Measurements from ENCODE around the gene FAM120C.

The FAM120C gene, protein sequence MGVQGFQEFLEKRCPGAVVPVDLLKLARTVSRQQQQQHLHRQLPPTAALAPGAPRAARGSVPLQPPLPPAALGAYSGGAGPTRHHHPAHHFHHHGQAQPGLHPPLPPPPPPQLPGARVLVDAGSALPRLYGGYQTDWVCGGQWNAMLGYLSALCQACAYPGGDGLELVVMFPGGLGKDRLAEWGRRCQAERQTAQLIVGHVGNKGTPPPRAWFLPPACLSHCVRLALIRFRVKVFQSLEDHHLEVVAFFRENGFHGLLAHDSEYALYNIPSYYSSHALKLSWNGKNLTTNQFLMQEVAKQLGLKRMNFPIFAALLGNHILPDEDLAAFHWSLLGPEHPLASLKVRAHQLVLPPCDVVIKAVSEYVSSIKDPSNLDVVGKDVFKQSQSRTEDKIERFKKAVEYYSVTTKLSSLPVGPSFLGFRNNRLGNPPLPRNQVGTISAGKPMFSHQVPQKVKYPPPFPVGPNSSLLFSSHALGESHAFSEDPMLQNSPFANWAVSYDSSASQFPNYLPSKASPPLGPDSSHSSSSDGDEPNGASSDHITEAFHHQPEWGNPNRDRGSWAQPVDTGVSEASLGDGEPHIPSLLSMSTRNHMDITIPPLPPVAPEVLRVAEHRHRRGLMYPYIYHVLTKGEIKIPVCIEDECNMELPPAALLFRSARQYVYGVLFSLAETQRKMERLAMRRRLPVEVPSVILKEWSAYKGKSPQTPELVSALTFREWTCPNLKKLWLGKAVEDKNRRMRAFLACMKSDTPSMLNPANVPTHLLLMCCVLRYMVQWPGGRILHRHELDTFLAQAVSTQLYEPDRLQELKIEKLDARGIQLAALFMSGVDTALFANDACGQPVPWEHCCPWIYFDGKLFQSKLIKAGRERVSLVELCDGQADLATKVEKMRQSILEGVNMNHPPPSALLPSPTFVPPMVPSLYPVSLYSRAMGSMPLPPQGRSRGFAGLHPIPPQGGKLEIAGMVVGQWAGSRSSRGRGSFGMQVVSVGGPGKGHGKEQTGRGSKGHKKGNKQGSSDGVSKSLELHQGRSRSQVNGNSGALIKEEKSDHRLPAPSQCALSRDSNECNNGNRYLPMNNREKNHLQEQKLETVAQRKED

DNA sequence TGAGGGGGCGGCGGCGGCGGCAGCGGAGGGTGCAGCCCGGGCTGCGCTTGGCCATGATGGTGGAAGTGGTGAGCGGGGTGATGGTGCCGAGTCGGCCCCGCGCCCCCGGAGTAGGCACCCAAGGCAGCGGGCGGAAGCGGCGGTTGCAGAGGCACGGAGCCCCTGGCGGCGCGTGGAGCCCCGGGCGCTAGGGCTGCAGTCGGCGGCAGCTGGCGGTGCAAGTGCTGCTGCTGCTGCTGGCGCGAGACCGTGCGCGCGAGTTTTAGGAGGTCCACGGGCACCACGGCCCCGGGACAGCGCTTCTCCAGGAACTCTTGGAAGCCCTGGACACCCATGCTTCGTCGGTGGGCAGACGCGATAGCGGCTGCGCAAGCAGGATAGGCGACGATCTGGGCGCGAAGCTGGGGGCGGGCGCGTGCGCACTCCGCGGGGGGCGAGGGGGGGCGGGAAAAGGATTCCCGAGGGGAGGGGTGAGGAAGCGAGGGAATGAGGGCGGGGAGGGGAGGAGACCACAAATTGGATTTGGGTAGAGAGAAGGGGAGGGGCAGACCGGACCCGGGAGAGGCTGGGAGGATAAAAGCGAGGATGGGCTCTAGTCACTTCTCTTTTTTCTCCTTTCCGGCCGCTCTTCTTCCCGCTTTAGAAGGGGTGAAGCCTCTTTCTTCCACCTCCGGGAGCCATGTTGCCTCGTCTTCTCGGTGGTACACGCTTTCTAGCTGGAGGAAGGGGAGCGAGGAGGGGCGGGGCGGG, at the start of gene FAM120C:
Gene FAM120C (minus strand): TSS at position 391 of the 750 bp plus-strand sequence. CDS start 56 bp downstream, at position 335.
- DNase-seq: no peak

DNA sequence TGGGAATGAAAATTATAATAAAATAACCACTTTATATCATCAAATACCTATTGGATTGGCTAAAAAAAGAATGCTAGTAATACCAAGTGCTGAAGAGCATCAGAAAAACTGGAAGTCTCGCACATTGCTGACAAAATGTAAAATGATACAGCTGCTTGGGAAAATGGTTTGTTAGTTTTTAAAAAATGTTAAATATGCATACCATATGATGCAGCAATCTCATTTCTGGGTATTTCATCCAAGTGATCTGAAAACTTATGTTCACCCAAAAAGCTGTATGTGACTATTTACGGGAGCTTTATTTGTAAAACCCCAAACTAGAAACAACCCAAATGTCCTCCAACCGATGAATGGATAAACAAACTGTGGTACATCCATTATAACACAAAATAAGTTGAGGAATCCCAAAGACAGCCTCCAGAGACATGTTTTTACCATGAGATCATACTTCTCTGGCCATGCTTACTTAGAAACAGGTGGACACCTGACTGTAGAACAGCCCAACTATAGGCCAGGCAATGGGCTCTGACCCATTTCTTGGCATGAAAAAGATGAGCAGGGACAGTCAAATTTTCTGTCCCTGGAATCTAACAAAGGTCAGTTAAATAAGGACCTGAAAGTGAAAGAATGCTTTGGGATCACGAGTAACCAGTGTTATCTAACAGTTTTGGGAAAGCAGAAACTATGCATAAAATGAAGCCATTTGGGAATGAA, 47.5 kb upstream of the FAM120C start:
- DNase-seq: no peak

DNA sequence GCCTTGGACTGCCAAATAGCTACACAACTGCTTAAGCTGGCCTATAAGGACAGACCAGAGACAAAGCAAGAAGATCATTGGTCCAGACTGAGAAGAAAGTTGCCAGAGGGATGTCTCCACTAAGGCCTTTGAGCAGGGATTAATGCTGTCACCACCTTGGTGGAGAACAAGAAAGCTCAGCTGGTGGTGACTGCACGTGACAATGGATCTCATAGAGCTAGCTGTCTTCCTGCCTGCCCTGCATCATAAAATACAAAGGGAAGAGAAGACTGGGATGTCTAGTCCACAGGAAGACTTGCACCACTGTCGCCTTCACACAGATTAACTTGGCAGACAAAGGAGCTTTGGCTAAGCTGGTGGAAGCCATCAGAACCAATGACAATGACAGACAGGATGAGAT, 40.5 kb upstream of the FAM120C start:
- DNase-seq: no peak

DNA sequence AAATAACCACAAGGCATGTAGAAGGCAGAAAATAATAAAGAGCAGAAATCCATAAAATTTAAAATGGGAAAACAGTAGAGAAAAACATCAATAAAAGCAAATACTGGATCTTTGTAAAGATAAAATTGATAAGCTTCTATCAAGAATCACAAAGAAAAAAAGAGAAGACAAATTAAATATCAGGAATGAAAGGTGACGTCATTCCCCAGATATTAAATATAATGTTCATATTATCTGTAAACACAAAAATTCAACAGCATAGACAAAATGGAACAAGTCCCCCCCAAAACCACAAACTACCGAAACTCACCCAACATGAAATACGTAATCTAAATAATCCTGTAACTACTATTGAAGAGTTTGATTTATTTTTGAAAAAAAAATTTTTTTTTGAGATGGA, 30.5 kb upstream of the FAM120C start:
- DNase-seq: no peak

DNA sequence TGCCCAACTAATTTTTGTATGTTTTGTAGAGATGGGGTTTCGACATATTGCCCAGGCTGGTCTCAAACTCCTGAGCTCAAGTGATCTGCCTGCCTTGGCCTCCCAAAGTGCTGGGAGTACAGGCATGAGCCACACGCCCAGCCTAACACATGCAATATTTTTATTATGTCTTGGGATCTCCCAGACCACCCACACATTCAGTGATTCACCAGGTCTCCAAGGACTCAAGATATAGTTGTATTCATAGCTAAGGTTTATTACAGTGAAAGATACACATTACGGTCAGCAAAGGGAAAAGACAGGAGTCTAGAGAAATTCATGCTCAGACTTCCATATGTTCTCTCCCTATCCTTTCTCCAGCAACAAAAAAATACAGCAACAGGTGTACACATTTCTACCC, 25.5 kb upstream of the FAM120C start:
- no peak for DNase-seq

DNA sequence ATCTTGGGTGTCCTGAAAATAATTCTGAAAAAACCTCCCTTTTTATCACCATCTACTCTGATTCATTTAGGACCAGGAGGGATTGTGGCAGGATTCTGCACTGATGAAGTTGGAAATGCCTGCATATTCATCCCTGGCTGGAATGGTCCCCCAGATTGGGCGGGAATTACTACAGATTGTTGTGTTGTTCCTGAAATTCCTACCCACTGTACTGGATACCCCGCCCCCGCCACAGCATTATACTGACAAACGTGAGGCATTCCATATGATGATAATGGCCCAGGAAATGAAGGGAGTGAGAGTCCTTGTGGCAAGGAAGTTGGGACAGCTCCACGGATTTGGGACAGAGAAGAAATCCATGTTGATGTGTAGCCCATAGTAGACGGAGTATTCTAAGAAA, 15.2 kb upstream of the FAM120C start:
- DNase-seq: no peak

DNA sequence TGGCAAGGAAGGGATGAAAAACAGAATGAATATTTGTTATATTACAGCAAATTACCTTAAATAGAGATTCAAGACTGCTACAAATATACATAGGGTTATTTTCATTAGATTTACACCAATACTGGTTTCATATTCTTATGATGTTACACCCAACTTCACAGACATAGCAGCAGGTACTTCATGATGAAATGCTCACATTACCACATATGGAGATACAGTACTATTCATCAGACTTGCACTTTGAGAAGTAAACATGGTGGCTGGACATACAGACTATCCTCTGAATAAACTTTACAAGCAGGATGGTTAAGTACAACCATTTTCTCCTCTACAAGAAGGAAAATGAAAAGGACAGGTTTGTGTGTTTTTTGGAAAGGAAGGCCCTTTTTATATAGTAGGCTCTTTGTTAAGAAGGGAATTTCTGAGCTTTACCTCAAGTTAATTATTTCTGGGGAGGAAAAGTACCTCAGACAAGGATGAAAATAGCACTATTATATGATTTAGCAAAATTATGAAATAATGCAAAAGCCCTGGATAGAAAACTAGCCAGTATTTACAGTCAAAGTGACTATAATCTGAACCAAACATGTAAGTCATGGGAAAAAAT, 12.0 kb upstream of the FAM120C start:
- DNase-seq: no peak

DNA sequence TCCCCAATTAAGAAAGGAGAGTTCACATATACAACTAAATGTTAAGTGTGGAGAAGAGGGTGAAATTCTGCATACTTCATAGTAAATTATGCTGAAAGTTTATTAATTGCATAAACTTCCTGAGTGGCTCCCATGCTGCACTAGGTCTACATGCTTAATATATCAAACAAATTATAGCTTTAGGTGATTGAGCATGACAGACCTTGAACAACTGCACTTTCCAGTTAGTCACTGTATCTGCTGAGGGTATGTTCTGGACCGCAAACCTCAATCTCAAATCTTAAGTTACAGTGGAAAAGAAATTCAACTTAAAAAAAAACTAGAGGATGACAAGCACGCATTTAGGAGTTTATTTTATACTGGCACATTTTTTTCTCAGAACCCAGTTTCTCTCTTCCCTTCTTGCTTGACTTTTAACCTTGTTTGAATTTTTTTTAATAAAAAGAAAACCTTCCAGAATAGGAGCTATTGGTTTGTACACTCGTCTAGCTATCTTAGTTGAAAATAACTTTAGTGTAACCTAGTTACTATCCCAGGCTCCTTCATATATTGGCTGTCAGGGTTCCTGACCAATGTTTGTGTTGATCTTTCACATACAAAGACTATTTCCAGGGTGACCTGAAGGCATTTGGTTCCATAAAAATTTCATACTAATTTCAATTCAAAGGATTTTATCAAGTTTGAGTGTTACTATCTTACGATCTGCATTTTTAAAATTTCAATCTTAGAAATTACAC, 10.2 kb upstream of the FAM120C start:
- DNase-seq: no peak

DNA sequence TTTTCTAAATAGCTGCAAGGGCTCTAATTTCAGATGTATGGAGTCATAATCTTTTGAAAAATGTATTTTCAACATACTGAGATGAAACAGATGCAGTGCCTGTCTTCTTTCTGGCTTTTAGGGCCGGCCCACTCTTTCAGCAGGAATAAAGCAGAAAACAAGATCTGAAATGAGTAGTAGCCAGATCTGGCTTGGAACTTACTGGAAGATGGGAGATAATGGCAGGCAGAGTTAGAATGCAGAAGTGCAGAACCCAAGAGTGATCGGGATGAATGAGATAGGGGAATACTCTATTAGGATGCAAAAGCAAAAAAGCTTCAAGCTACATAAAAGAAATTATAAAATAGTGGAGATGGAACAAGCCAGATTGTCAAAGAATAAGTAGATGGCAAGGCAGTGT, 1.4 kb upstream of the FAM120C start:
- DNase-seq: no peak

DNA sequence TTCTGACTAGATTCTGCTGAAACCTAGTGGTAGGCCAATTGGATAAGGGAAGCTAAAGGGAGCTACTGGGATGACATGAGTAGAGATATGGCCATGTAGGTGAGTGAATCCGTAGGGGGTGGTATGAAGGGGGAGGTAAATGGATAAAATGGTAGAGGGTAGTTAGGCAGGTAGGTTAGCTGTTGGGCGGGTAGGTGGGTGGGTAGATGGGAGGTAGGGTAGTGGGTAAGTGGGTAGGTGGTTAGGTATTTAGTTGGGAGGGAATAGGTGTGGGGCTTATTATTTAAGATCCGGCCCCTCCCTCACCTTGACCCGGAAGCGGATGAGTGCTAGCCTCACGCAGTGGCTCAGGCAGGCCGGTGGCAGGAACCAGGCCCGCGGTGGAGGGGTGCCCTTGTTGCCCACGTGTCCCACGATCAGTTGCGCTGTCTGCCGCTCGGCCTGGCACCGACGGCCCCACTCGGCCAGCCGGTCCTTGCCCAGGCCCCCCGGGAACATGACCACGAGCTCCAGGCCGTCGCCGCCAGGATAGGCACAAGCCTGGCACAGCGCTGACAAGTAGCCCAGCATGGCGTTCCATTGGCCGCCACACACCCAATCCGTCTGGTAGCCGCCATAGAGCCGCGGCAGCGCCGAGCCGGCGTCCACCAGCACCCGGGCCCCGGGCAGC, 725 bp downstream of the FAM120C start:
- DNase-seq: peak; percentile 10 to 15

DNA sequence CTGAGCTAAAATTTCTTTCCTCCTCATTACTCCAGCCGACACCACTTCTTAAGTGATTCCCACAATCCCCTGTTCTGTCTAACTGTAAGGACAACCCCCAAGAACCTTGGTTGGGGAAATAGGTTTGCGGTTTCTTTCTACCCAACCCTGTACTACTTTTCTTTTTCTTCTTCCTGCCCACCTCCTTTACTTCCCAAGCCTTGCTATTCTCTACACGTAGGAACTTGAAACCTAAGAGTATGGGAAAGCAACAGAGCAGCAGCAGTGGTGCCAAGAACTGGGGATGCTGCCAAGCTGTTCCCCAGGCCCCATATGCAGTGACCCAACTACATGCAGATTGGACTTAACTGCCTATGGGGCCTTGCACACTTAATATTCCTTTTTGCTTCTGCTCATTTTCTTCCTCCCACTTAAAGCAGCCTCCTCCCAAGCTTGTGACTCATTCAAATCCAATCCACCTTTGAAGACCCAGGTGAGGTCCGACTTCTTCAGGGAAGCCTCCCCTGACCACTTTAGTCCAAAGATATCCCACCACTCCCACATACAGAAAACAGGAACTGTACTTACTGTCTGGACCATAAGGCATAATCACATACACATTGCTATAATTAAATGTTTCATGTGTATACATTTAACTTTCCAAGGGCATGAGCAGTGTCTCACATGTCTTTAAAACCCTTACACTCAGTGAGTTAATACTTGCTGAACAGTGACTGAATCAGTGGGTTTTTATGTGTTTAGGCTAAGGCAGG, 1.7 kb downstream of the FAM120C start:
- no peak for DNase-seq

DNA sequence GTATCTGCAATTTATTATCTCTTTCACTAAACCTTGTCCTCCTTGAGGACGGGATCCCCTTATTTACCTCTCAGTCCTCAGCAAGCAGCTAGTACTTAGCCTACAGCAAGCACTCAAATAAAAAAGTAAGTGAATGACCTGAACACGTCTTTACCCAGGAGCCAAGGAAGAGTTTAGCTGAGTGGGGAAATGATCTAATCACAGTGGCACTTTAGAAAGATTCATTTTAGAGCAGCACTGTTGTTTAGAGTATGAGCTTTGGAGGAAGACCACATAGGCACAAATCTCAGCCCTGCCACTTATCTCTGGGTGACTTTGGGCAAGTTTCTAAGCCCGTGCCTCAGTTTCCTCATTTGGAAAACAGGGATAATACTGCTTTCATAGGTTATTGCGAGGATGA, 2.7 kb downstream of the FAM120C start:
- DNase-seq: no peak

DNA sequence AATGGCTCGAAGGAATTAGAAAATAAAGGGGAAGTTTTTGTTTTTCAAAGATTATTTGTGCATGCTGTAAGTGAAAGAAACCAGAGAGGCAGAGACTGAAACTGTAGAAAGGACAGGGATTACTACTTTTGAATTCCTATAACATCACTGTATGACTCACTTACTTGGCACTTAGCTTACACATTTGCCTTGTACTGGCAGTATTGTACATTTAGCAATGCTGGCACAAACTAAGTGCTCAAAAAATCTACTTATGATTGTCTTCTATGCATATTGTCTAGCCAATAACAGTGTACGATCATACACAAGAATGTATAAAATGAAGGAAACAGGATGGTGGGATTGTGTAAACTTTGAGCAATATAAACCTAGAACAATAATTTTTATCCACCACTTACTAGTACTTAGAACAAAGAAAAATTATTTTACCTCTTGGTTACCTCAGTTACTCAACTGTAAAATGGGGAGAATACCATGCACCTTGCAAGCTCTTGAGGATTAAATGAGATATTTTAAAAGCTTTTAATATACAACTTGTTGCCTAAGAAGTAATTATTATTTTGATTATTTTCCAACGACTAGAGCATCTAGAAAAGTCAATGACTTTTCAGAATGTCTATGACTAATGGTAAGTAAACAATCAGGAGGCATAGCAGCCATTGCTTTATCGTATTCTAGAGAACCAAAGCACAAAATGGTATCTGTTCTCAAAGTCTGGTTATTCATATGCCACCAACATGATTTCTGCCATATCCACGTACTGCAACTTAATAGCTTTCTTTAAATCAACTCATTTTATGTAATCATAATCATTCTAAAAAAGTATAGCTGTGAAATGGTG, 4.7 kb downstream of the FAM120C start:
- DNase-seq: no peak

DNA sequence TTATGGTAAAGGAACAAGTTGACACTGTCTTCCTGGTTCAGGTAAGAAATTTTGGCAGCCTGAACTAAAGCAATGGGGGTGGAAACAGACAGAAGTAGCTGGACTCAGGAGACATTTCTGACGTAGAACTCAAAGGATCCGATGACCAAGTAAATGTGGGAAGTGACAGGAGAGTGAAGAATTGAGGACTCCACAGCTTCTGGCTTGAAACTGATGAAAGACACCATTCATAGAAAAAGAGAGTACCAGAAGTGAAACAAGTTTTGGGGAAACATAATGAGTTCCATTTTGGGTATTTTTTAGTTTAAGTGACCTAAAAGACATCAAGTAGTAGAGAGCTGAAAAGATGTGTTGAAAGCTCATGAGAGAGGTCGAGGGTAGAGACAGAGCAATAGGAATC, 5.7 kb downstream of the FAM120C start:
- no peak for DNase-seq

DNA sequence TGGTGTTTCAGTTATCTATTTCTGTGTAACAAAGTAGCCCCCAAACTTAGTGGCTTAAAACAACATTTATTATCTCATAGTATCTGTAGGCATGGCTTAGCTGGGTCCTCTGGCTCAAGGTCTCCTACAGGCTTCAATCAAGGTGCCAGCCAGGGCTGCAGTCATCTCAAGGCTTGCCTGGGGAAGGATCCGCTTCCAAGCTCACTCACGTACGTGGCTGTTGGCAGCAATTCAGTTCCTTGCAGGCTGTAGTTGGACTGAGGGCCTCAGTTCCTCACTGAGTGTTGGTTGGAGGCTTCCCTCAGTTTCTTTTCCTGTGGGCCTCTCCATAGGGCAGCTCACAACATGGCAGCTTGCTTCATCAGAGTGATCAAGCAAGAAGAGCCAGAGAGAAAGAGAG, 9.3 kb downstream of the FAM120C start:
- DNase-seq: no peak

DNA sequence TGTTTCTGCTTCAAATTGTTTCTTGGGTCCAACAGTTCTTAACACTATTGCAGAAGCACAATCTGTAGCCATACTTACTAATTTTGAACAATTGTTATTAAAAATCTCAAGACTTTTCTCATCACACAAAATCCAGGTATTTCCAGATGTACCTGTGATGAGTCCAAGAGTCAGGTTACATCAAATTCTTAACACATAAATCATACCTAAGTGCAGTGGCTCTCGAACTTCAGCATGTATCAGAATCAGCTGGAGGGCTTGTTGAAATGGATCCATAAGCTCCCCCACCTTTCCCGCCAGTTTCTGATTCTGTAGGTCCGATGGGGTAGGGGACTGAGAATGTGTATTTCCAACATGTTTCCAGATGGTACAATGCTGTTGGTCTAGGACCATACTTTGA, 10.6 kb downstream of the FAM120C start:
- no peak for DNase-seq

DNA sequence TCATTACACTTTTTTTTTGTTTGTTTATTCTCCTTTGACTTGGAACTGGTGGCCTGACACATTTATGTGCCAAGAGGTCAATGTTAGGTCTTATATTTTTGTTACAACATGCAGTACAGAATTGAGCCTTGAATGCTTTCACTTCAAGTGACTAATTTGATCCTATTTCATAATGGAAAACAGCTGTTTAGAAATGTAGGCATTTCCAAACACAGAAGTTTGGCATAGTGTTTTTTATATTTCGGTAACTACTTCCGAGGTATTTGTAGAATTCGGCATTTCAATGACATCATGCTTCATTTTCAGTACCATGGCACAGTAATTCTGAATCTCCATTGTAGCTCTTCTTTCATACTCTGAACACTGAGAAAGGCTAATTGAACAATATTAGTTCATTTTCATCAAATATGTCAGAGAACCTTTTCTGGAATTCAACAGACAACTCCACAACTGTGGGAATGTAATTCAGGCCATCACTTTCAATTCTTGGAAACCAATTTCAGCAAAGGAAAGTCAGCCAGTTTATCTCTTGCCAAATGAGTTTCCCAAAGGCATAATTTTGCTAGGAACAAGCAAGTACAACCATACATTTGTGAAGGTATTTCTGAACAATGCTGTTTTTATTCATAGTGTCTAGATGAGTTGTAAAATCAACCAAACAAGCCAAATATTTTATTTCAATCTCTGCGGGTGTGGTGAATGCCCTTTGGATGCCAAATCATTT, 11.4 kb downstream of the FAM120C start:
- no peak for DNase-seq

DNA sequence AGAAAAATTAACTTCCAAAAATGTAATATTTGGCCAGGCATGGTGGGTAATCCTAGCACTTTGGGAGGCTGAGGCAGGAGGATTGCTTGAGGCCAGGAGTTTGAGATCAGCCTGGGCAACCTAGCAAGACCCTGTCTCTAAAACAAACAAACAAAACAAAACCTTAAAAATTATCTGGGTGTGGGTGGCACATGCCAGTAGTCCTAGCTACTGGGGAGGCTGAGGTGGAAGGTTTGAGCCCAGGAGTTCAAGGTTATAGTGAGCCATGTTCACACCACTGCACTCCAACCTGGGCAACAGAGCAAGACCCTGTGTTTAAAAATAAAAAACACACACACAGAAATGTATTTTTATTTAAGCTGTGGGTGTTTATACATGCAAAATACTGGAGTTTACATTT, 12.0 kb downstream of the FAM120C start:
- DNase-seq: no peak

All from cerebellar nuclear complex (tissue), 1 donor.